HuH-7.5 (cell line): ENCODE data around the gene PIK3R4.

Source experiments
- DNase-seq: peaks from one replicate; pipeline ENCODE4 v3.0.0; 2011; ENCODE audit warnings: low spot score

Gene PIK3R4

DNA sequence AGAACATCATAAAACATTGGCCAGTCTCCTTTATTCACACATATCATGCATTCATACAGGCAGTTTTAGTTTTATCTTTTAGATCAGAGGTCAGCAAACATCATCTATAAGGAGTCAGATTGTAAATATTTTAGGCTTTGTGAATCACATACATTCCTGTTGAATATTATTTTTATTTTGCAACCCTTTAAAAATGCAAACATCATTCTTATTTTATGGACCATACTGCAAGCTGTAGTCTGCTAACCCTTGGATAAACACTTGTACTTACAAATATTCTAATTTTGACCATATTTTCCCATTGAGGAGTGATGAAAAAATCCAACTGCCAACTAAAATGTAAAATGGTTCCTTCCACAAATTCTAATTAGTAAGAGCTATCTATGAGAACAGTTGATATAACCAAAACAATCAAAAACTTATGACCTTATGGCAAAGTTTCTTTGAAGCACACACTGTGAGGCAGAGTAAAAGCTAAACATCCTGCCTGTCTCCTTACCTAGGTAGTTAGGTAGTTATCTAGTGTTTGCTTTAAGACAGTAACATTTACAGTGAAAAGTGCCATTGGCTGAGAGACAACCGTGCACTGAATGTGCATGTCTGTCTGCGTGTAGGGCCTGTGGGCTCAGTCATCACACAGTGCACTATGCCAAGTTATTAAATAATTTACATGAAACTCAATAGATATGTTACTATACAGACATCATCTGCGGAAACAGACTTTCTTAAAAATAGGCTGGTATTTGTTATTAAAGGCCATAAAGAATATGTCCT is 57.7 kb downstream of the PIK3R4 start:
- DNase-seq, result no peak

DNA sequence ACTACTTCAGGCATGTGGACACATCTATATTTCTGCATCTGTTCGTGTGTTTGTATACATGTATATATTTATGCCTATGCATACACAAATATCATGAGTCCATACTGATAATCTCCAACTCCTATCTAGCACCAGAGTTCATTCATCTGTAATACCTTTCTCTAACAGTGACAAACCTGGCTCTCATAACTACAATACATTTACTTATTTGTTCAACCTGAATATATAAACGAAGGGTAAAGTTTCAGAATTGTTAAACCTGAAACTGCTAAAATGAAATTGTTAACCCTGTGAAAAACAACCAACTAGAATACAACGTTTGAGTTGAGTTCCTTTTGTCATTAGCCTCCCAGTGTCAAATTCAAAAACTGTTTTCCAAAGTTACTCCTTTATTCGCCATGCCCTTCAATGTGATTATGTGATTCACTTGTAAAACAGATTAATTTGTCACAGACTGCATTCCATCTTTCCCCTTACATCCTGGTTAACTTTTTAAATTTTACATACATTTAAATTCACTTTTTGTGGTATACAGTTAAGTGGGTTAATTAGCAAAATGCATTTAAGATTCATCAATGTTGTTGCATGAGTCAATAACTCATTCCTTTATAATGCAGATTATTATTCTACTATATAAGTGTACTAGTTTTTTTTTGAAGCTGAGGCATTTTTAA is 58.5 kb downstream of the PIK3R4 start:
- DNase-seq, result no peak

DNA sequence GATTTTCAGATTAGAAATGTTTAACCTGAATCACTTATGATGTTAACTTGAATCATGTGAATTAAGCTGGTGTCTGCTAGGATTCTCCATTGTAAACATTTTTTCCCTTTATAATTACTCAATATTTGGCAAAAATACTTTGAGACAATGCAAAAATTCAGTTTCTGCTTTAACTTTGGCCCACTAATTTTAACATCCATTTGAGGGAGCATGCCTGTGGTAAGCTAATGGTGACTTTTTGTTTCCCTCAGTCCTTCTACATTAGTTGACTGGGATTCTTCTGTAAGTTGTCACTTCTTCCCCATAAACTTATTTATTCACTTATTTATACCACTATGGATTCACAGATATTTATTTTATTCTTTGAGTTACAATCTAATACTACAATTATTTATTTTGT is 59.3 kb downstream of the PIK3R4 start:
- DNase-seq, result no peak

DNA sequence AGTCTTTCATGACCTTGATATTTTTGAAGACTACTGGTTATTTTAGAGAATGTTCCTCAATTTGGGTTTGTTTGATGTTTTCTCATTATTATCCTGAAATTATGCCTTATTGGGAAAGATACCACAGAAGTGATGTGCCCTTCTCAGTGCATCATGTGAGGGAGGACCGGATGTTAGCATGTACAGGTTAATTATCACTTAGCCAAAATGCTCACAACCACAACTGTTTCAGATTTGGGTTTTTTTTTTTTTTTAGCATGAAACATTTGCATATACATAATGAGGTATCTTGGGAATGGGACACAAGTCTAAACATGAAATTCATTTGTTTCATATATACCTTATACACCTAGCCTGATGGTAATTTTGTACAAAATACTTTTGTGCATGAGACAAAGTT is 59.8 kb downstream of the PIK3R4 start:
- DNase-seq, result no peak

DNA sequence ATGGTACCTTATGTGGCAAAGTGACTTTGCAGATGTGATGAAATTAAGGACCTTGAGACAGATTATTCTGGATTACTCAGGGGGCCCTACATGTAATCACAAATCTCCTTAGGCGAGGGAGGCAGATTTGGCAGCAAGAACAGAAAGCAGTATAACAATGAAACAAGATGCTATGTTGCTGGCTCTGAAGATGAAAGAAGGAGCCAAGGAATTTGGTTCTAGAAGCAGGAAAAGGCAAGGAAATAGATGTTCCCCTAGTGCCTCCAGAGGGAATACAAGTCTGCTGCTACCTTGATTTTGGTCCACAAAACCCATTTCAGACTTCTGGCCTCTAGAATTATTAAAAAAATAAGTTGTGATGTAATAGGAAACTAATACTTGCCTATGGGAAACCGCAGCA is 64.5 kb downstream of the PIK3R4 start:
- DNase-seq, result no peak

DNA sequence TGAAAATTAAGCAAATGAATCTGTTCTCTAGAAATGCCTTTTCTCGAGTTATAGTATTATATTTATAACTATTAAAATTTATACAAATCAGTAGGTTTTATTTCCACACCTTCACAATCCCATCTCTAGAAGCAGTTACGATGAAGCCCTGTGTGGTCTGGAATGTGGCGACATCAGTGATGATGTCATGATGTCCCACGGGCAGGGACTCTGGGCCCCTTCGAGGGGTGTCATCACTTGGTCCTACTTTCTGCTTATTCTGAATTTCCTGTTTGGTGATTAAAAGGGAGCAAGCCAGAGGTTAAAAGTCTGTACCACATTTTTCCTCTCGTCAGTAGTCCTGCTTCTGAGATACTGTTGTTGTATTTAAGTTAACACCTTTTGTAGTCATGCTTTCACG is 67.4 kb downstream of the PIK3R4 start:
- no peak for DNase-seq

DNA sequence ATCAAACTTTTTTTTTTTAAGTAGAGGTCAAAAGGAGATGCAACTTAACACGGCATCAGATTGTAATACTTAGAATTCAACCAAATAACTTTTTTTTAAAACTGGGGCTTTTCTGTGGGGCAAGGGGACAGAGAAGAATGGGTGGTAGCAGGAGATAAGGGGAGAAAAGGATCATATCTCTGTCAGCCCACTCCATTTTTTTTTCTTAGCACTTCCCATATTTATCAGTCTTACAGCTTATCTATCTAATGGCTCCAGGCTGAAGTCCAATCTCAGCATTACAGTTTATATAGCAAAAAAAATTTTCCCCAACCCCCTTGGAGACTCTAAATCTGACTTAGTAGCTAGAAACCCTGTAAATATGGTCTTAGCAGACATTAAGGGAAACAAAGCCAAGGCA is 69.3 kb downstream of the PIK3R4 start:
- no peak for DNase-seq

DNA sequence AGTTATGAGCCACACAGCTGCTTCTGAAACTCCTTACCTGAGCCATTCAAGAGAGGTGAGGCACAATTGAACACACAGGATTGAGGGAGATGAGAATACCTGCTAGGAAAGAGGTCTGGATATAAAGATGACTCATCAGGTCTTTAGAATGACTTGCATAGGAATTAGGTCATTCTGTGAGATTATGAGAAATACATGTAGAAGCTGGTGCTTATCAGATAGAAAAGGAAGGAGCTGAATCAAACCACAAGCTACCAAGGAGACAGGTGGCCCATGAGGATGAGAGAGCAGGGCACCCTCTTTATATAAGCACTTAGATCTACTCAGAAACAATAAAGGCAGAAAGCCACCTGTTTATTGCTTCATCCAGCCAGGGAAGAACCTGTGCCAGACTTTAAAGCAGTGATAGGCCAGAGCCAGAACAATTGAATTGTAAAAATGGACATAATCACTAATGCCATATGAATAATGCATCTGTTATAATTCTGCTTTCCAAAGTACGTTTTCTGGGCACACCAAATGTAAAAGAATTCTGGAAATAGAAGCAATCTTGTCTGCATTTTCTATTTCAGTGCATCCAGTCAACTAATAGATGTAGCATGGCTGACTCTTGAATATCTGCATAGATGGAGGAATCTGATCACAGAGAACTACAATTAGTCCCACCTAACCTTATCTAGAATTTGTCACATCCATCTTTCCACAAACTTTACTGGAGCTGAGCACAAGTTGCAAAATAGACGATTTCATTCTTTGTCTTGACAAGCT is 74.9 kb downstream of the PIK3R4 start:
- DNase-seq, result no peak

DNA sequence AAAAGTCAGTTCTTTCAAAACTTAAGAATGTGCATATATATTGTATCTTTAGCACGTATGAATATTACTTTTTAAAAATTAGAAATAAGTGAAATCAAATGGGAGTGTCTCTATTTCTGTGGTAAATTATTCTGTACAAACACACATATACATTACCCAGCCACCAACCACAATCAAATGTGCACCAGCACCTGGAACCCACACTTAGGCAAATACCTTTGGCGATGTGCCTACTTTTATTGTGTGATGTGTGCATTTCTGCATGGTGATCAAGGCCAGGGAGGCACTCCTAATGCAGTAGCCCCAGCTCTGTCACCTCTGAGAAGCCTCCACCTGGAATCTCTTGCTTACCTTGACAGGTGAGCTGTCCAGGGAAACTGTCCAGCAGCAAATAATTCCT is 76.9 kb downstream of the PIK3R4 start:
- DNase-seq, result no peak

DNA sequence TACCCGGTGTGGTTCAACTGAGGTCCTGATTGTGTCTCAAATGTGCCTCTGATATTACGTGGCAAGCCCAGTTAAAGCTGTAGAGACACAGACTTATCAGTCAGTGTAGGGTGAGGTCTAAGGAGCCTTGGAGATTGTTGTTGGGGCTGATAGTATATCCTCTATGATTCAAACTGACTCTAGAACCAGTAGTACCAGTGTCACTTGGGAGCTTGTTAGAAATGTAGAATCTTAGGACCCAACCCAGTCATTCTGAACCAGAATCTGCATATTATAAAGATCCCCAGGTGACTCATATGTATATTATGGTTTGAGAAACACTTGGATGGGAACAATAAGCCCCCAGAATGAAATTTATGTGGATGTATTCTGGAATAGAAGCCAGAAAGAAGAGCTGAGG is 83.5 kb downstream of the PIK3R4 start:
- no peak for DNase-seq

DNA sequence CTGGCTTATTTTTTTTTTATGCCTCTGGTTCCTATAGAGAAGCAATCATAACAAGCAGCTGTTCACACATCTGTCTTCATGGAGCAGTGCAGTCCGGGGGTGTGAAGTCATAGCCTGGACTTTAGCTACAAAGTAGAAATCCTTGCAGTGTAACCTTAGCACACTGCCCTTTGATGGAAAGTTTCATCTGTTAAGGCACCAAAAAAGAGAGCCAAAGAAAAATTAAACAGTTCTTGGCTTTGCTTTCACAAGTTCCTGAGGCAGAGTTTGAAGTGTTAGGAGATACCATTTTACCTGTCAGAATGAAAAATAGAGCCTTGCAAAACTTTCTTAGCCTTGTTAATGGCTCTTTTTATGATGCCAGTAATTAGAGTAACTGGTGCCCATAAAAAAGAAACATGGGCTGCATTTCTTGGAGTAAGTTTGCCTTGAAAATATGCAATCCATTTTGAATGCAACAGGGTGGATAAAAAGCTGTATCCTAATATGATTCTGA is 84.1 kb downstream of the PIK3R4 start:
- DNase-seq, result no peak

DNA sequence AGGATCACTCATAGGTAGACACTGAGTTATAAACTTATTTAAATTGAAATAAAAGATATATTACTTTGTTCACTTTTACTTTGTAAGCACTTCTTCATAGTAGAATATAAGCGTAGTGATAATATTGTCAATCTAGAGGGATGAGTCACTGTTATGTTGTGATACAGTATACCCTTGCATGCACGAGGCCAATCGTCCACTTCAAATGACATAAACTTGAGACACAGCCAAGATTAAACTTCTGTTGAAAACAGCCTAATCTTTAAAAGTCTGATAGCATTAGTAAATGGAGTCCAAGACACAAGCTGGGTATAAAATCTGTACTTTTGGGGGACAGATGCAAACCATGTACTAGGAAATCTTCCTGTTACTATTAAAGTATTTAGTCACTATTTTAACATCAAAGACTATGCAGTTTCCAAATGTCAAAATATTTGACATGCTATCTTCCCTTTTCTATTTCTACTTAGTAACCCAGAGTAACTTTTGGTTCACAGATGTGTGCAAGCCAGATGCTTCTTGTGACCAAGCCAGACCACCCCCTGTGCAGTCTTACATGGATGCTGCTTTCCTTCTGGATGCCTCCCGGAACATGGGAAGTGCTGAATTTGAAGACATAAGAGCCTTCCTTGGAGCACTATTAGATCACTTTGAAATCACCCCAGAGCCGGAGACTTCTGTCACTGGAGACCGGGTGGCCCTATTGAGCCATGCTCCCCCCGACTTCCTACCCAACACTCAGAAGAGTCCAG is 85.3 kb downstream of the PIK3R4 start:
- DNase-seq, result no peak

DNA sequence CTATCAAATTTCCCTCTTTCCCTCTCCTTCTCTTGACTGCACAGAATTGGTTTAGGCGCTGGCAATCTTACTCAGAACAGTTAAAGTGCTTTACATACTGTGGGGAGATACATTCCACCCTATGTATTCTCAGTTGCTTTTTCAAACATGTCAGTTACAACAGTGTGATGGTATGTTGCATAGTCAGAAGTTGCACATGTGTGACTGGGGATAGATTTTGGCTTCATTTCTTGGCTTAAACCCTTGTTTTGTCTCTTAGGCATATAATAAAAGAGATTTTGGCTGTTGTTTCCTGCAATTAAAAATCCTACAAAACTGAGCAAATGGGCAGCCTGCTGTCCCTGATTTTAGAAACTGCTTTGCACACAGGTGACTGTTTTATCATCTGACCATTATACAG is 86.7 kb downstream of the PIK3R4 start:
- no peak for DNase-seq

DNA sequence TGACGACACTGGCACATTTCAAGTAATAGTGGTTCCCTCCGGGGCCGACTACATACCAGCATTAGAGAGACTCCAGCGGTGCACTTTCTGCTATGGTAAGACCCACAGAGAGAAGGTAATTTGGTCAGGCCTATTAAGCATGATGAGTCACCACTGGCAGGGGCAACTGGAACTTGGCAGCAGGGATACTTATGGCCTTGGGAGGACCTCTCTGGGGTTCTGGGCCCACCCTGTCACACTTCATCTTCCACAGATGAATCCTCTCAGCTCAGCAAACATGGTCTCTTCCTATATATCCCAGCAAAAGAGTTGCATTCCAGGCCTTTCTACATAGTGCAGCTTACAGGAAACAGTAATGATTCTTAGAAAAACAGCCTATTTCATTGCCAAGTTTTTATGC is 88.0 kb downstream of the PIK3R4 start:
- DNase-seq, result no peak

DNA sequence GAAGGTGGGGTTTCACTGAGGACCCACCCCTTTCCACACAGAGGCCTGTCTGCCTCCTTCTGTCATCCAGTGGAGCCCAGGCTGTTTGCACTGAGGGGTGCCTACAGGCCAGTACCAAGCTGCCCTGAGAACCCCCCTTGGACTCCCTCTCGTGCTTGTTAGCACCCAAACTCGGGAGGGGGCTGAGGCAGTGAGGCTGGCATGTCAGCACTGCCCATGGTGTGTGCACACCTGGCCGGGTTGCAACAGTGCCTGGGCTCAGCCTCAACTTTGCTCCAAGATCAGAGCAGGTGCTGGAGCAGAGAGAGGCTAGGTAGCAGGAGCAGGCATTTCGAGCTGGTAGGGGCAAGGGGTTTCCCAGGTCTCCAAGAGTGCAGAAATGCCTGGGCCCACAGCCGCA is 90.0 kb downstream of the PIK3R4 start:
- no peak for DNase-seq

DNA sequence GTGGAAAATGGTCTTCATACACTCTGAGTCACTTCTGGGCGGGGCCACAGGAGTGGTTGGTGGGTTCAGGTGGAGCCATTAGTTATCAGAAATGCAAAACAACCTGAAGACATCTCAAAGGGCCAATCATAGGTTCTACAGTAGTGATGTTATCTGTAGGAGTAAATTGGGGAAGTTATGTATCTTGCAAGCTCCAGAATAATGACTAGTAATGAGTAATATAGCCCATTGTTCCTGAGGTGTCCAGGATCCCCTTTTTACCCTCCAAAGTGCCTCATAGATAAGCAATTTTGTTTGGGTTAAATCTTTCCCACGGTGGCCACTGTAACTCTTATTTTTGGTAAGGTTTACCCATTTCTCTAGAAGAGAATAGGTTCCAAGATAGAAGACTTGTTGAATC is 91.7 kb downstream of the PIK3R4 start:
- no peak for DNase-seq

DNA sequence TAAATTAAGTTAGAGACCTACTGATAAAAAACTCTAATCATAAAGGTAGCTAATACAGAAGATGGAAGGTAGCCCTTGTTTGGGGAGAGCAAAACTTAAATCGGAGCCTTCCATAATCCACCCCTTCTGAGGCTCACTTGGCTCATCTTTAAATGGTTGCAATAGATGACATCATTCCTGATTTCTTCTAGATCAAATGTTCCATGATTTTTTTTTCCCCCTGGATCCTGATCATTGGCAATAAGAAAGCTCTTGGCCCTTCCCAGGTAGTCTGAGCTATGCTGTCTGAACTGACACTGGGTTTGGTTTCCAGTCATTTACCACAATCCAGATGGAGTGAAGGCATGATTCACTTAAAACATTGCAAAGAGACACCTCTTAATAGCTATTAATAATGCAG is 92.5 kb downstream of the PIK3R4 start:
- no peak for DNase-seq

DNA sequence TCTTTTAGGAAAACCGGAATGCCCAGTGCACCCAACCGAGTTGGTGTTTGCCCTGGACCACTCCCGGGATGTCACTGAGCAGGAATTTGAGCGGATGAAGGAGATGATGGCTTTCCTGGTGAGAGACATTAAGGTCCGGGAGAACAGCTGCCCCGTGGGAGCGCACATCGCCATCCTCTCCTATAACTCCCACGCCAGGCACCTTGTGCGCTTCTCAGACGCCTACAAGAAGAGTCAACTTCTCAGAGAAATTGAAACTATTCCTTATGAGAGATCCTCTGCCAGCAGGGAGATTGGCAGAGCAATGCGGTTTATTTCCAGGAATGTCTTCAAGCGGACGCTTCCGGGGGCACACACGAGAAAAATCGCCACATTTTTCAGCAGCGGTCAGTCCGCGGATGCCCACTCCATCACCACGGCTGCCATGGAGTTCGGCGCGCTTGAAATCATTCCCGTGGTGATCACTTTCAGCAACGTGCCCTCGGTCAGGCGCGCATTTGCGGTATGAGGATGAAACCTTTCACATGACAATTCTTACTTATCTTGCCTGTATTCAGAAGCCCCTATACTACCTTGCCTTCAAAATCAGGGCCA is 97.5 kb downstream of the PIK3R4 start:
- no peak for DNase-seq

DNA sequence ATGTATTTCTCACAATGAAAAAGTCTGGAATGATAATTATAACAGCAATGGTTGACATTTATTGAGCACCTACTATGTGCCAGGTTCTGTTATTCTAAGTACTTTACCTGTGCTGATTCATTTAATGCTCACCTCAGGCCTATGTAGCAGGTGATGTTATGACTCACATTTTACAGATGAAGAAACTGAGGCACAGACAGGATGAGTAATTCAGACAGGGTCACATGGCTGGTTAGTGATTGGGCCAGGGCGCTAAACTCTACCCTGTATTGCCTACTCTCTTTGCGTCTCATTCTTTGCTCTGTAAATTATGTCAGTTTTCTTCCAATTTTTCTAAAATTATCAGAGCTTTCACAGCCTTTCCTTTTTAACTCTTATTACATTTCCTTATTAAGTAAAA is 98.3 kb downstream of the PIK3R4 start:
- DNase-seq, result no peak

DNA sequence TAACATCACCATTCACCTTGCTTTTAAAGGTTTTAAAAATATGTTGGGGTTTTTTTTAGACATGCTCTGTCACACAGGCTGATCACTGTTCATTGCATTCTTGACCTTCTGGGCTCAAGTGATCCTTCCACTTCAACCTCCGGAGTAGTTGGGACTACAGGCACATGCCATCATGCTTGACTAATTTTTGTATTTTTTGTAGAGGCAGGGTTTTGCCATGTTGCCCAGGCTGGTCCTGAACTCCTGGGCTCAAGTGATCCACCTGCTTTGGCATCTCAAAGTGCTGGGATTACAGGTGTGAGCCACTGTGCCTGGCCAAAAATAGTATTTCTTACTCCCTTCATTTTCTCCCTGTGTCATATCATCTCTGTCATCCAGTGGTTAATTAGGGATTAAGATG is 101.4 kb downstream of the PIK3R4 start:
- DNase-seq, result no peak

DNA sequence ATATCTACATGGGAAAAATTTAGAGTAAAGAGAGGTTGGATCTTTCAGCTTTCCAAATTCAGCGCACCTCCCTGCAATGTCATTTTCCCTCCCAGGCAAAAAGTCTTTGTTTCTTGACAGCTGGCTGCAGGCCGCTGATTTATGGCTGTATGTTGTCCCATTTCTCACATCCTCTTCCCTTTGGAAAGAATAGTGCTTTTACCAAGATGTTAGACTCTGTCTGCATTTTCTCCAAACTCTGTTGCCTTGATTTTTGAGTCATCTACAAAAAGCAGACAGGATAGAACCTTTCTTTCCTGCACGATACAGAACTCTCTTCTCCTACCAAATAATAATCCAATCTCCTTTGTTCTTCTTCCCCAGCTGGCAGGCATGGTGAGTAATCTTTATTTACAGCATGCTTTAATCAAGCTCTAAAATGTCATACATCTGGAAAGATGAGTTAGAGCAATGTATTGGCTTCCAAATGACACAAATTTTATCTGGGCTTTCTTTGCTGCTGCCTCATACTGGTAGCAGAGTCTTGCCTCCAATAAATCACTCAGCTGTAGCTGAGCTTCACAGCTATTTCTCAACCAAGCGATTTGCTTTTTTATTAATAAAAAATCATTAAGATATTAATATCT is 101.9 kb downstream of the PIK3R4 start:
- DNase-seq, result no peak
